K562 (cell line): ENCODE data around the gene HDGFL2. TPM values are rescaled to one million over a fixed set of nuclear protein-coding genes. Genes with fewer than 3 reads are reported as not detected.

Experiments
- ATAC-seq: fragments of 200-7000 bp; cut with Tn5 transposase; 3 replicates; pipeline ENCODE4 v1.9.1; 2020; ENCODE audit warnings: moderate library complexity
- BruUV-seq: library from RNA; stranded (reverse); fragments of 400-500 nt; replicated peaks from 2 replicates; lab custom pipeline; 2021; lab: Mats Ljungman, UMichigan
- CTCF ChIA-PET: fragments of 300-600 bp; formaldehyde crosslinking; extraction: SDS; loops from one replicate; lab custom pipeline; 2021; ENCODE audit warnings: low intra/inter-chr PET ratio; lab: Yijun Ruan, JAX
- POLR2A ChIA-PET: fragments of 300-600, 350-650 bp; sonication (Branson Sonifier 250); formaldehyde crosslinking; extraction: SDS; loops from one replicate; lab custom pipeline; 2021; ENCODE audit warnings: antibody characterized with exemption, inconsistent platforms; lab: Yijun Ruan, JAX
- DNase-seq, 4 experiments: peaks; one replicate each; pipeline versions ENCODE4 v3.0.0 to v3.0.0-alpha.2; 2011 to 2018; ENCODE audit warnings: low spot score in 3 of 4, mixed read lengths in 3 of 4; ENCODE audit errors: extremely low read depth in 1 of 4
- FAIRE-seq: peaks from 2 replicates; lab custom pipeline; 2011; peaks lifted over from hg19 to GRCh38; lab: Jason Lieb, UNC
- H2AFZ ChIP-seq: 2 replicates; pipeline ENCODE4 v1.6.0; 2011; ENCODE audit warnings: low read depth, low read length, control low read depth, inconsistent platforms
- H3K27ac ChIP-seq: fragments of 200-600 bp; 3 replicates; pipeline ENCODE4 v1.8.0; 2011; ENCODE audit warnings: low read depth, mild to moderate bottlenecking, control low read depth, inconsistent platforms, low read length, moderate library complexity, mixed read lengths; ENCODE audit errors: extremely low read depth
- H3K27me3 ChIP-seq, 2 experiments: fragments of 300-600 bp in 1 of 2; 2 replicates in 1 of 2; 3 replicates in 1 of 2; pipeline versions ENCODE4 v1.6.0 to v1.8.0; 2011; ENCODE audit warnings: inconsistent platforms in 2 of 2, low read length in 2 of 2, mild to moderate bottlenecking in 1 of 2, mixed read lengths in 1 of 2, moderate library complexity in 1 of 2; ENCODE audit not compliant: control insufficient read depth in 2 of 2, insufficient read depth in 2 of 2
- H3K36me3 ChIP-seq: fragments of 300-600 bp; 3 replicates; pipeline ENCODE4 v1.8.0; 2011; ENCODE audit warnings: mild to moderate bottlenecking, low read length, inconsistent platforms; ENCODE audit not compliant: control insufficient read depth, insufficient read depth
- H3K4me1 ChIP-seq, 2 experiments: fragments of 200-600 bp in 1 of 2; replicated peaks in 1 of 2; 2 replicates in 1 of 2; 3 replicates in 1 of 2; pipeline versions ENCODE4 v1.5.1 to v1.8.0; 2011; ENCODE audit warnings: inconsistent platforms in 2 of 2, low read length in 2 of 2, mild to moderate bottlenecking in 1 of 2, mixed read lengths in 1 of 2, moderate library complexity in 1 of 2; ENCODE audit not compliant: control insufficient read depth in 2 of 2, insufficient read depth in 2 of 2
- H3K4me2 ChIP-seq: 2 replicates; pipeline ENCODE4 v1.6.1; 2011; ENCODE audit warnings: low read length, control low read depth, inconsistent platforms, mixed read lengths; ENCODE audit not compliant: insufficient read depth
- H3K4me3 ChIP-seq: fragments of 200-600 bp; sonication (generic), shearing (Covaris generic); 2 replicates; pipeline ENCODE4 v1.5.1; 2016; ENCODE audit warnings: control low read depth, inconsistent platforms
- H3K79me2 ChIP-seq: fragments of 200-600 bp; 3 replicates; pipeline ENCODE4 v1.8.0; 2011; ENCODE audit warnings: low read length, inconsistent platforms; ENCODE audit not compliant: control insufficient read depth, insufficient read depth
- H3K9ac ChIP-seq, 2 experiments: 2 replicates each; pipeline versions ENCODE4 v1.6.0 to v1.6.1; 2011; ENCODE audit warnings: low read depth in 2 of 2, low read length in 2 of 2, control low read depth in 1 of 2, inconsistent platforms in 1 of 2, mild to moderate bottlenecking in 1 of 2, mixed read lengths in 1 of 2; ENCODE audit not compliant: insufficient read depth in 1 of 2
- H3K9me1 ChIP-seq: one replicate; pipeline ENCODE4 v1.6.0; 2011; ENCODE audit warnings: inconsistent platforms, mild to moderate bottlenecking, low read length, moderate library complexity; ENCODE audit not compliant: control insufficient read depth, insufficient read depth
- H3K9me3 ChIP-seq: replicated peaks from 2 replicates; pipeline ENCODE4 v1.5.1; 2011; ENCODE audit warnings: low read depth, low read length, inconsistent platforms; ENCODE audit not compliant: control insufficient read depth, insufficient read depth
- H4K20me1 ChIP-seq: replicated peaks from 2 replicates; pipeline ENCODE4 v1.6.1; 2011; ENCODE audit warnings: low read length, inconsistent platforms, mixed read lengths; ENCODE audit not compliant: control insufficient read depth, insufficient read depth
- ARHGAP35 ChIP-seq: fragments of 450-650 bp; IDR thresholded peaks from 2 replicates; pipeline ENCODE4 v1.6.1; 2018; ENCODE audit not compliant: partially characterized antibody
- FOXJ3 ChIP-seq: sonication (generic); formaldehyde crosslinking; IDR thresholded peaks from 2 replicates; pipeline ENCODE4 v1.4.0; 2020; ENCODE audit warnings: mild to moderate bottlenecking, missing genetic modification reagents
- MEF2A ChIP-seq: IDR thresholded peaks from 2 replicates; pipeline ENCODE4 v1.6.1; 2011; ENCODE audit warnings: low read depth, mild to moderate bottlenecking, low read length, moderate library complexity; ENCODE audit not compliant: control insufficient read depth
- POLR2G ChIP-seq: fragments of 200-400 bp; formaldehyde crosslinking; IDR thresholded peaks from 2 replicates; pipeline ENCODE4 v1.6.1; 2017; ENCODE audit warnings: low read depth, mild to moderate bottlenecking, antibody characterized with exemption, low read length, moderate library complexity
- RBM22 ChIP-seq: fragments of 200-400 bp; formaldehyde crosslinking; IDR thresholded peaks from 2 replicates; pipeline ENCODE4 v1.6.1; 2018; ENCODE audit warnings: low read length, low read depth; ENCODE audit not compliant: poor library complexity, severe bottlenecking
- WGBS: fragments of 100-300 bp; shearing (Covaris generic); methylation state at CpG from one replicate; pipeline ENCODE4 v1.1.6; 2016; ENCODE audit warnings: low coverage, mixed read lengths; ENCODE audit not compliant: insufficient coverage; ENCODE audit errors: missing lambda C conversion rate; 5-methylcytosine and 5-hydroxymethylcytosine counted together
- in situ Hi-C: fragments of 300-500 bp; cut with MboI; formaldehyde crosslinking; loops from 4 replicates; pipeline ENCODE4 v1.15.0; 2018; ENCODE audit warnings: inconsistent platforms, mixed read lengths
- intact Hi-C: fragments of 100-400 bp; cut with micrococcal nuclease; formaldehyde crosslinking; loops from 2 replicates; pipeline ENCODE4 v1.14.2; 2022
- polyA plus RNA-seq, 8 experiments: library from polyadenylated mRNA; depleted of rRNA in 4 of 8; stranded (reverse) in 5 of 8; unstranded in 3 of 8; fragments of >200 nt; fragmentation: Nextera tagmentation in 2 of 8; fragmentation: Illumina TruSeq in 1 of 8; extraction: Ambion mirVana in 2 of 8; extraction: Trizol in 1 of 8; gene quantifications; 2 replicates each; pipeline versions ENCODE4 v1.2.1 to v1.2.3, GENCODE V29; 2011 to 2014; ENCODE audit warnings: inconsistent platforms in 1 of 8, missing spikeins in 1 of 8
- total RNA-seq, 7 experiments: library from RNA; depleted of rRNA in 6 of 7; stranded (reverse); fragments of >200 nt in 6 of 7; fragmentation: Illumina TruSeq in 2 of 7; extraction: Trizol in 2 of 7; gene quantifications; 2 replicates each; pipeline versions ENCODE4 v1.2.1 to v1.2.3, GENCODE V29; 2011 to 2021; ENCODE audit warnings: low replicate concordance in 1 of 7

HDGFL2 gene
- total and polyA plus RNA-seq, 9 of the 15 experiments (the other 6 are each of a cell fraction or from before 2014, with no cell fraction given) = 0.13 to 61.7 (median 16.0) TPM

DNA sequence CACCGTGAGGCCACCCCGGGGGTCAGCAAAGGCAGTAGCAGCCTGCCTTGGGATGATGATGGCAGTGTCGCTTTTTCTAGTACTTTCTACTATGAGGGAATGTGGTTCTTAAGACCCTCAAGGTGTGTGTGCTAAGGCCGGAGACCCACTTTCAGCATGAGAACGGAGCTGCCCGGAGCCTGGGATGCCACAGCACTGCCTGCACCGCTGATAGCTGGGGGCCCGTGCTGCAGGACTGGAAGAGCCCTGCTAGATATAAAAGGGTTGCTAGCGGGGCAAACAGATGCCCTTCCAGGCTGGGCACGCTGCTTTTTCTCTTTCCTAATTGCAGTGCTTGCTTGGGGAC, 31.7 kb downstream of the HDGFL2 start:
- intact Hi-C loops (no loop called here), in situ Hi-C loops (no loop called here)
- H3K79me2 ChIP-seq = no peaks in the 10 kb centered on the region
- H3K9me3 ChIP-seq = no peaks in the 10 kb centered on the region
- ATAC-seq = no peak
- peaks cover 0 to 71% of the 10 kb centered on the region in 2 experiments; a peak in 2 of 5 replicates for H3K4me1 ChIP-seq
- CTCF ChIA-PET = no interaction called here
- no peak for TF ChIP-seq FOXJ3
- H3K36me3 ChIP-seq = peaks cover 22% of the 10 kb centered on the region; the same call in 1 of the 3 replicates
- H3K4me3 ChIP-seq = no peak overlapping the region
- no peak overlapping the region for H2AFZ ChIP-seq
- POLR2A ChIA-PET = interaction anchor here (1.3 kb wide), 1 partner anchor 33 kb away, joined by 3 read pairs; no protein-coding TSS in a partner anchor
- no TSS peak for BruUV-seq
- H3K27ac ChIP-seq = no peak overlapping the region
- WGBS = 83% methylated on average over 10 of the region's 10 CpGs
- no peak overlapping the region for H3K9ac ChIP-seq
- FAIRE-seq = no peak
- H3K9me1 ChIP-seq = peaks cover 3% of the 10 kb centered on the region
- H3K27me3 ChIP-seq = no peaks in the 10 kb centered on the region
- no peak for DNase-seq
- H3K4me2 ChIP-seq = no peak overlapping the region
- peaks cover 5% of the 10 kb centered on the region; the same call in 1 of the 2 replicates for H4K20me1 ChIP-seq

DNA sequence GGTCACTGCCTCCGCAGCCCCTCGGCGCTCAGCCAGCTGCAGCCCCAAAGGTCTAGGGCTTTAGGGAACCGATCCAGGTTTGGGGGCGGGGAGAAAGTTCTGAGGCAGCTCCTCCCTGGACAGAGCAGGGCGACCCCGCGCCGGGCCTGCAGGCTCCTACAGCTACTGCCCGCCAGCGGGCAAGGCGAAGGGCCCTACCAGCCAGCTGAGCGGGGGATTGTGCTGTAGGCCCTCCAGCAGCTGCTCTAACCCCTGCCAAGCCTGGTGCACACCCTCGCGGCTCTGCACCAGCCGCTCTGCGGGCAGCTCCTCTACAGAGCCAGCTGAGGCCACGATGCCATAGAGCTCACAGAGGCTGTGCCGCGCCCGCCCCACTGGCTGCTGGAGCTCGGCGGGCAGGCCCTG, 32.2 kb downstream of the HDGFL2 start:
- Histone ChIP-seq H3K4me3 (no peak overlapping the region), H4K20me1 (peaks cover 5% of the 10 kb centered on the region; the same call in 1 of the 2 replicates), H3K9me1 (peaks cover 3% of the 10 kb centered on the region), H3K4me2 (no peak overlapping the region), H3K79me2 (no peaks in the 10 kb centered on the region), H3K9me3 (no peaks in the 10 kb centered on the region), H3K27ac (no peak overlapping the region), H3K36me3 (peaks cover 21% of the 10 kb centered on the region; the same call in 1 of the 3 replicates), H3K4me1 (peaks cover 0 to 72% of the 10 kb centered on the region in 2 experiments; a peak in 2 of 5 replicates), H3K9ac (0 out of 4 replicates have a peak overlapping the region, but pooled peaks of 1 of the 2 experiments have one; percentile 35), H3K27me3 (no peaks in the 10 kb centered on the region), H2AFZ (no peak overlapping the region)
- intact Hi-C loops = no loop called here
- ATAC-seq (no peak), DNase-seq (no peak), FAIRE-seq (no peak)
- in situ Hi-C loops = no loop called here
- TF ChIP-seq POLR2G (peak; percentile 44; the same call in 1 of the 2 replicates), ARHGAP35 (no peak), RBM22 (peak; percentile 33), MEF2A (no peak)
- WGBS = 89% methylated on average over 15 of the region's 23 CpGs
- ChIA-PET CTCF (no interaction called here), POLR2A (interaction anchor here (0.6 to 1.3 kb wide), 2 partner anchors 33 to 137 kb away, joined by 3 read pairs; no protein-coding TSS in a partner anchor)
- no TSS peak for BruUV-seq
